ENCODE results near the gene PDILT.

Gene PDILT

GRCh38 chr16:20409398-20410120, 5.0 kb upstream of the PDILT start, which contains the start of gene ACSM5:
Gene ACSM5 (plus strand): TSS chr16:20409534. CDS start chr16:20411485, 1,951 bp downstream.
- no peak within 1 kb of the TSS for H3K4me3 ChIP-seq (ENCODE audit: low read length in 2 of 2)
- no CpG with 5 or more reads among the region's 6 CpGs for WGBS, 2 donors (ENCODE audit: extremely low coverage in 2 of 2, insufficient read length in 2 of 2, insufficient replicate concordance in 1 of 2)

GRCh38 chr16:20402651-20403050, 1.9 kb downstream of the PDILT start:
- no peak overlapping the region for H3K4ac ChIP-seq (ENCODE audit: low read length)
- no peak overlapping the region for H2BK12ac ChIP-seq (ENCODE audit: low read length)
- H3K4me3 ChIP-seq (ENCODE audit: low read length in 2 of 2), result peak overlapping the region in 1 of 2 donors; percentile 64
- no peak overlapping the region for H2AK5ac ChIP-seq (ENCODE audit: low read depth, low read length)
- H3K4me1 ChIP-seq (ENCODE audit: control insufficient read depth in 2 of 2, insufficient read depth in 1 of 2, low read depth in 1 of 2, low read length in 2 of 2), result peaks cover 0 to under 1% of the 10 kb centered on the region in 2 donors
- H3K23ac ChIP-seq (ENCODE audit: low read depth, low read length, poor library complexity), result no peak overlapping the region
- no CpG with 5 or more reads among the region's 2 CpGs for WGBS, 2 donors (ENCODE audit: extremely low coverage in 2 of 2, insufficient read length in 2 of 2, insufficient replicate concordance in 1 of 2)
- H3K4me2 ChIP-seq (ENCODE audit: insufficient read depth, low read length, poor library complexity, severe bottlenecking), result no peak overlapping the region
- H3K18ac ChIP-seq (ENCODE audit: low read length), result peak overlapping the region; percentile 73
- H4K8ac ChIP-seq (ENCODE audit: low read depth, low read length), result no peak overlapping the region
- no peak overlapping the region for H2BK15ac ChIP-seq (ENCODE audit: low read length)
- H3K14ac ChIP-seq (ENCODE audit: low read length), result no peak overlapping the region
- H3K9me3 ChIP-seq (replicated peaks in 1 of 2; ENCODE audit: control insufficient read depth in 2 of 2, insufficient read depth in 1 of 2, low read depth in 1 of 2, low read length in 2 of 2), result no peaks in the 10 kb centered on the region
- H4K91ac ChIP-seq (ENCODE audit: low read depth, low read length, poor library complexity), result no peak overlapping the region
- no peaks in the 10 kb centered on the region for H3K79me1 ChIP-seq (ENCODE audit: low read depth, low read length)
- no peaks in the 10 kb centered on the region for H3K27me3 ChIP-seq (ENCODE audit: control insufficient read depth in 3 of 3, insufficient read depth in 3 of 3, low read depth in 1 of 3, low read length in 3 of 3)
- H3K36me3 ChIP-seq (replicated peaks in 1 of 2; ENCODE audit: control insufficient read depth in 2 of 2, insufficient read depth in 2 of 2, low read length in 2 of 2), result no peaks in the 10 kb centered on the region
- no peak overlapping the region for H3K27ac ChIP-seq (replicated peaks; ENCODE audit: low read length)
- H2BK120ac ChIP-seq (ENCODE audit: low read depth, low read length), result no peak overlapping the region
- DNase-seq (ENCODE audit: low spot score), result no peak
- no peak overlapping the region for H2BK5ac ChIP-seq (ENCODE audit: low read length)
- H3K9ac ChIP-seq (ENCODE audit: low read depth, low read length, poor library complexity), result no peak overlapping the region
- no peak overlapping the region for H2AFZ ChIP-seq (ENCODE audit: low read length)

More at GRCh38 chr16:20409398-20410120, 5.0 kb upstream of the PDILT start, which contains the start of gene ACSM5:
- no peak within 1 kb of the TSS for H3K9ac ChIP-seq (ENCODE audit: low read depth, low read length, poor library complexity)
- no peaks in the 10 kb centered on the region for H3K36me3 ChIP-seq (replicated peaks in 1 of 2; ENCODE audit: control insufficient read depth in 2 of 2, insufficient read depth in 2 of 2, low read length in 2 of 2)
- no peak within 1 kb of the TSS for H3K4ac ChIP-seq (ENCODE audit: low read length)
- no peak within 1 kb of the TSS for H3K23ac ChIP-seq (ENCODE audit: low read depth, low read length, poor library complexity)
- no peak within 1 kb of the TSS for H2BK5ac ChIP-seq (ENCODE audit: low read length)
- no peak within 1 kb of the TSS for H2AFZ ChIP-seq (ENCODE audit: low read length)
- no peak within 1 kb of the TSS for H3K4me2 ChIP-seq (ENCODE audit: insufficient read depth, low read length, poor library complexity, severe bottlenecking)
- H3K27ac ChIP-seq (replicated peaks; ENCODE audit: low read length), result no peak within 1 kb of the TSS
- no peaks in the 10 kb centered on the region for H3K79me1 ChIP-seq (ENCODE audit: low read depth, low read length)
- no peak within 1 kb of the TSS for H3K14ac ChIP-seq (ENCODE audit: low read length)
- H4K8ac ChIP-seq (ENCODE audit: low read depth, low read length), result no peak within 1 kb of the TSS
- H2BK12ac ChIP-seq (ENCODE audit: low read length), result no peak within 1 kb of the TSS
- H3K18ac ChIP-seq (ENCODE audit: low read length), result peak within 1 kb of the TSS; percentile 85
- H4K91ac ChIP-seq (ENCODE audit: low read depth, low read length, poor library complexity), result no peak within 1 kb of the TSS
- H2AK5ac ChIP-seq (ENCODE audit: low read depth, low read length), result no peak within 1 kb of the TSS
- H3K27me3 ChIP-seq (ENCODE audit: control insufficient read depth in 3 of 3, insufficient read depth in 3 of 3, low read depth in 1 of 3, low read length in 3 of 3), result no peaks in the 10 kb centered on the region
- H2BK15ac ChIP-seq (ENCODE audit: low read length), result no peak within 1 kb of the TSS
- no peaks in the 10 kb centered on the region for H3K9me3 ChIP-seq (replicated peaks in 1 of 2; ENCODE audit: control insufficient read depth in 2 of 2, insufficient read depth in 1 of 2, low read depth in 1 of 2, low read length in 2 of 2)
- peaks cover 0 to 2% of the 10 kb centered on the region in 2 donors for H3K4me1 ChIP-seq (ENCODE audit: control insufficient read depth in 2 of 2, insufficient read depth in 1 of 2, low read depth in 1 of 2, low read length in 2 of 2)
- no peak for DNase-seq (ENCODE audit: low spot score)
- H2BK120ac ChIP-seq (ENCODE audit: low read depth, low read length), result no peak within 1 kb of the TSS

- H2BK5ac ChIP-seq (ENCODE audit: low read length), result no peak overlapping the region
- H2BK15ac ChIP-seq (ENCODE audit: low read length), result no peak overlapping the region
- no peaks in the 10 kb centered on the region for H3K36me3 ChIP-seq (replicated peaks in 1 of 2; ENCODE audit: control insufficient read depth in 2 of 2, insufficient read depth in 2 of 2, low read length in 2 of 2)
- no peak overlapping the region for H2AFZ ChIP-seq (ENCODE audit: low read length)
- no peaks in the 10 kb centered on the region for H3K79me1 ChIP-seq (ENCODE audit: low read depth, low read length)
- H3K14ac ChIP-seq (ENCODE audit: low read length), result no peak overlapping the region
- no CpG with 5 or more reads among the region's 8 CpGs for WGBS, 2 donors (ENCODE audit: extremely low coverage in 2 of 2, insufficient read length in 2 of 2, insufficient replicate concordance in 1 of 2)
- H3K27ac ChIP-seq (replicated peaks; ENCODE audit: low read length), result no peak overlapping the region
- H4K91ac ChIP-seq (ENCODE audit: low read depth, low read length, poor library complexity), result no peak overlapping the region
- H2AK5ac ChIP-seq (ENCODE audit: low read depth, low read length), result no peak overlapping the region
- H3K27me3 ChIP-seq (ENCODE audit: control insufficient read depth in 3 of 3, insufficient read depth in 3 of 3, low read depth in 1 of 3, low read length in 3 of 3), result no peaks in the 10 kb centered on the region
- H3K18ac ChIP-seq (ENCODE audit: low read length), result peak overlapping the region; percentile 23
- no peak overlapping the region for H3K4me3 ChIP-seq (ENCODE audit: low read length in 2 of 2)
- H3K4me1 ChIP-seq (ENCODE audit: control insufficient read depth in 2 of 2, insufficient read depth in 1 of 2, low read depth in 1 of 2, low read length in 2 of 2), result peaks cover 0 to 3% of the 10 kb centered on the region in 2 donors
- no peak overlapping the region for H3K4me2 ChIP-seq (ENCODE audit: insufficient read depth, low read length, poor library complexity, severe bottlenecking)
- no peak overlapping the region for H3K9ac ChIP-seq (ENCODE audit: low read depth, low read length, poor library complexity)
- no peak for DNase-seq (ENCODE audit: low spot score)
- no peaks in the 10 kb centered on the region for H3K9me3 ChIP-seq (replicated peaks in 1 of 2; ENCODE audit: control insufficient read depth in 2 of 2, insufficient read depth in 1 of 2, low read depth in 1 of 2, low read length in 2 of 2)
- H2BK120ac ChIP-seq (ENCODE audit: low read depth, low read length), result no peak overlapping the region
- no peak overlapping the region for H2BK12ac ChIP-seq (ENCODE audit: low read length)
- no peak overlapping the region for H4K8ac ChIP-seq (ENCODE audit: low read depth, low read length)
- H3K23ac ChIP-seq (ENCODE audit: low read depth, low read length, poor library complexity), result no peak overlapping the region
- no peak overlapping the region for H3K4ac ChIP-seq (ENCODE audit: low read length)
Observed at GRCh38 chr16:20401475-20402016, 3.0 kb downstream of the PDILT start.

GRCh38 chr16:20401066-20401465, 3.5 kb downstream of the PDILT start:
- no peak overlapping the region for H3K4me2 ChIP-seq (ENCODE audit: insufficient read depth, low read length, poor library complexity, severe bottlenecking)
- H4K91ac ChIP-seq (ENCODE audit: low read depth, low read length, poor library complexity), result no peak overlapping the region
- WGBS, 2 donors (ENCODE audit: extremely low coverage in 2 of 2, insufficient read length in 2 of 2, insufficient replicate concordance in 1 of 2), result no CpG with 5 or more reads among the region's 2 CpGs
- H2BK12ac ChIP-seq (ENCODE audit: low read length), result no peak overlapping the region
- no peaks in the 10 kb centered on the region for H3K9me3 ChIP-seq (replicated peaks in 1 of 2; ENCODE audit: control insufficient read depth in 2 of 2, insufficient read depth in 1 of 2, low read depth in 1 of 2, low read length in 2 of 2)
- no peak overlapping the region for H3K18ac ChIP-seq (ENCODE audit: low read length)
- no peak overlapping the region for H3K27ac ChIP-seq (replicated peaks; ENCODE audit: low read length)
- no peak overlapping the region for H3K14ac ChIP-seq (ENCODE audit: low read length)
- H3K36me3 ChIP-seq (replicated peaks in 1 of 2; ENCODE audit: control insufficient read depth in 2 of 2, insufficient read depth in 2 of 2, low read length in 2 of 2), result no peaks in the 10 kb centered on the region
- H2BK15ac ChIP-seq (ENCODE audit: low read length), result no peak overlapping the region
- no peak overlapping the region for H2BK120ac ChIP-seq (ENCODE audit: low read depth, low read length)
- no peaks in the 10 kb centered on the region for H3K79me1 ChIP-seq (ENCODE audit: low read depth, low read length)
- H2AK5ac ChIP-seq (ENCODE audit: low read depth, low read length), result no peak overlapping the region
- DNase-seq (ENCODE audit: low spot score), result no peak
- no peak overlapping the region for H3K4me3 ChIP-seq (ENCODE audit: low read length in 2 of 2)
- H3K23ac ChIP-seq (ENCODE audit: low read depth, low read length, poor library complexity), result no peak overlapping the region
- H3K9ac ChIP-seq (ENCODE audit: low read depth, low read length, poor library complexity), result no peak overlapping the region
- no peak overlapping the region for H4K8ac ChIP-seq (ENCODE audit: low read depth, low read length)
- H2BK5ac ChIP-seq (ENCODE audit: low read length), result no peak overlapping the region
- no peak overlapping the region for H2AFZ ChIP-seq (ENCODE audit: low read length)
- no peak overlapping the region for H3K4ac ChIP-seq (ENCODE audit: low read length)
- H3K4me1 ChIP-seq (ENCODE audit: control insufficient read depth in 2 of 2, insufficient read depth in 1 of 2, low read depth in 1 of 2, low read length in 2 of 2), result peaks cover 0 to 3% of the 10 kb centered on the region in 2 donors
- no peaks in the 10 kb centered on the region for H3K27me3 ChIP-seq (ENCODE audit: control insufficient read depth in 3 of 3, insufficient read depth in 3 of 3, low read depth in 1 of 3, low read length in 3 of 3)

All from neuronal stem cell (in vitro differentiated cells).